CMK (cell line): ENCODE measurements around the gene C6orf136.
A peak's percentile ranks its signal among the peaks of the same experiment; 100 is the strongest.
"Not testable (repeated sequence)": the region's sequence is repeated elsewhere in the genome, so short reads cannot be mapped to it uniquely, and the experiment has no call there.

Experiments used
- DNase-seq: peaks from one replicate; pipeline ENCODE4 v3.0.0-alpha.2; 2010; ENCODE audit warnings: low read depth

Gene C6orf136

GRCh38 chr6:30657922-30658321 lies 11.0 kb downstream of the C6orf136 start:
- DNase-seq: not testable (repeated sequence)

GRCh38 chr6:30664994-30665767 lies 18.2 kb downstream of the C6orf136 start:
- no peak for DNase-seq

GRCh38 chr6:30666300-30666699 lies 19.4 kb downstream of the C6orf136 start:
- DNase-seq: not testable (repeated sequence)

- DNase-seq: no peak
These were observed 24.0 kb downstream of the C6orf136 start for GRCh38 chr6:30670760-30671527.

- peak; percentile 95 for DNase-seq
These were observed 25.7 kb downstream of the C6orf136 start, which contains the start of gene DHX16 for GRCh38 chr6:30672445-30673253. Gene DHX16, minus strand, starts transcription at chr6:30673006. Its CDS starts 165 bp downstream, at chr6:30672841.

- no peak for DNase-seq
These were observed 29.8 kb downstream of the C6orf136 start for GRCh38 chr6:30676660-30677285.

- no peak for DNase-seq
These were observed 32.2 kb downstream of the C6orf136 start for GRCh38 chr6:30678964-30679726.

GRCh38 chr6:30679765-30680535 lies 33.0 kb downstream of the C6orf136 start:
- DNase-seq: no peak

GRCh38 chr6:30681766-30682142 lies 34.8 kb downstream of the C6orf136 start:
- no peak for DNase-seq

- DNase-seq: peak; percentile 96
These were observed 35.5 kb downstream of the C6orf136 start for GRCh38 chr6:30682143-30683117.

GRCh38 chr6:30683183-30683979 lies 36.4 kb downstream of the C6orf136 start:
- no peak for DNase-seq

- no peak for DNase-seq
These were observed 37.0 kb downstream of the C6orf136 start for GRCh38 chr6:30683980-30684338.

- DNase-seq: no peak
These were observed 37.6 kb downstream of the C6orf136 start for GRCh38 chr6:30684386-30685156.

GRCh38 chr6:30685157-30686008 lies 38.5 kb downstream of the C6orf136 start:
- no peak for DNase-seq

- no peak for DNase-seq
These were observed 39.3 kb downstream of the C6orf136 start, which contains the start of gene PPP1R18 for GRCh38 chr6:30686009-30686907. Gene PPP1R18, minus strand, starts transcription at chr6:30686645. Its CDS starts 627 bp downstream, at chr6:30686018.
